Keratinocyte (primary cell): Measurements from ENCODE around the gene CFAP299. TPM values are rescaled to one million over a fixed set of nuclear protein-coding genes. Genes with fewer than 3 reads are reported as not detected.

Experiments used
- DNase-seq: peaks from one replicate; pipeline ENCODE4 v3.0.0-alpha.2; 2011; ENCODE audit warnings: low read depth, missing footprints, low spot score
- FAIRE-seq: peaks from 2 replicates; lab custom pipeline; 2011; peaks lifted over from hg19 to GRCh38; lab: Jason Lieb, UNC
- H2AFZ ChIP-seq: 2 replicates; pipeline ENCODE4 v1.6.0; 2012; ENCODE audit warnings: low read length, control low read depth, inconsistent platforms; ENCODE audit not compliant: control insufficient read depth
- H3K27ac ChIP-seq: 2 replicates; pipeline ENCODE4 v1.5.1; 2011; ENCODE audit warnings: low read length; ENCODE audit not compliant: control insufficient read depth, insufficient read depth
- H3K27me3 ChIP-seq: 3 replicates; pipeline ENCODE4 v1.6.0; 2011; ENCODE audit warnings: low read length; ENCODE audit not compliant: control insufficient read depth, insufficient read depth; ENCODE audit errors: extremely low read depth
- H3K36me3 ChIP-seq, 2 experiments: 2 replicates in 1 of 2; 3 replicates in 1 of 2; pipeline ENCODE4 v1.5.1; 2011; ENCODE audit warnings: low read length in 2 of 2, mild to moderate bottlenecking in 1 of 2; ENCODE audit not compliant: control insufficient read depth in 2 of 2, insufficient read depth in 2 of 2; ENCODE audit errors: extremely low read depth in 1 of 2
- H3K4me1 ChIP-seq: 3 replicates; pipeline ENCODE4 v1.5.1; 2011; ENCODE audit warnings: low read length; ENCODE audit not compliant: control insufficient read depth, insufficient read depth; ENCODE audit errors: extremely low read depth
- H3K4me2 ChIP-seq: 3 replicates; pipeline ENCODE4 v1.6.0; 2011; ENCODE audit warnings: low read depth, low read length; ENCODE audit not compliant: control insufficient read depth, insufficient read depth; ENCODE audit errors: extremely low read depth
- H3K4me3 ChIP-seq, 3 experiments: fragments of 200-600 bp in 1 of 3; sonication (generic) in 1 of 3; 2 replicates in 2 of 3; 3 replicates in 1 of 3; pipeline ENCODE4 v1.5.1; 2011 to 2016; ENCODE audit warnings: low read length in 3 of 3, mild to moderate bottlenecking in 3 of 3, control low read depth in 2 of 3, inconsistent platforms in 1 of 3, low read depth in 1 of 3, mixed read lengths in 1 of 3, mixed run types in 1 of 3, moderate library complexity in 1 of 3; ENCODE audit not compliant: control insufficient read depth in 2 of 3, insufficient read depth in 2 of 3; ENCODE audit errors: extremely low read depth in 1 of 3
- H3K79me2 ChIP-seq: 2 replicates; pipeline ENCODE4 v1.6.0; 2012; ENCODE audit warnings: low read length; ENCODE audit not compliant: control insufficient read depth, insufficient read depth
- H3K9ac ChIP-seq: 3 replicates; pipeline ENCODE4 v1.6.0; 2011; ENCODE audit warnings: low read length; ENCODE audit not compliant: control insufficient read depth, insufficient read depth; ENCODE audit errors: extremely low read depth
- H3K9me1 ChIP-seq: 3 replicates; pipeline ENCODE4 v1.6.0; 2011; ENCODE audit warnings: low read length; ENCODE audit not compliant: control insufficient read depth, insufficient read depth; ENCODE audit errors: extremely low read depth
- H3K9me3 ChIP-seq: 2 replicates; pipeline ENCODE4 v1.5.1; 2012; ENCODE audit warnings: low read depth, low read length; ENCODE audit not compliant: control insufficient read depth
- H4K20me1 ChIP-seq: 3 replicates; pipeline ENCODE4 v1.6.0; 2011; ENCODE audit warnings: low read length; ENCODE audit not compliant: control insufficient read depth, insufficient read depth; ENCODE audit errors: extremely low read depth
- EZH2 ChIP-seq: IDR thresholded peaks from one replicate; pipeline ENCODE4 v1.6.1; 2012; ENCODE audit warnings: inconsistent platforms, mild to moderate bottlenecking, low read length, moderate library complexity
- dilution Hi-C: fragments of 300-500 bp; cut with MboI; formaldehyde crosslinking; loops from one replicate; pipeline ENCODE4 v1.7.0; 2020; ENCODE audit warnings: low sequenced_read_pairs; ENCODE audit not compliant: extremely low pct_ligation_motif_present
- polyA plus RNA-seq, 5 experiments: library from polyadenylated mRNA; depleted of rRNA in 3 of 5; stranded (reverse) in 3 of 5; stranded (forward) in 1 of 5; unstranded in 1 of 5; fragments of >200 nt; gene quantifications; 1 replicate in 1 of 5; 2 replicates in 3 of 5; 3 replicates in 1 of 5; pipeline versions ENCODE4 v1.2.1 to v1.2.3, GENCODE V29; 2011 to 2012; ENCODE audit warnings: missing spikeins in 2 of 5, low read depth in 1 of 5, low replicate concordance in 1 of 5
- TF ChIP-seq, protein P1 (sequence below), 3 experiments: IDR thresholded peaks in 1 of 3; conservative IDR thresholded peaks in 1 of 3; optimal IDR thresholded peaks in 1 of 3; 2 replicates in 2 of 3; 3 replicates in 1 of 3; pipeline versions ENCODE3 to v1.5.1; 2011; ENCODE audit warnings: low read length in 3 of 3, mild to moderate bottlenecking in 3 of 3, moderate library complexity in 2 of 3, control low read depth in 1 of 3, inconsistent platforms in 1 of 3; ENCODE audit not compliant: insufficient read depth in 2 of 3; ENCODE audit errors: extremely low read depth in 1 of 3

Gene CFAP299
- polyA plus RNA-seq, 1 donor (not counting 4 experiments of a cell fraction or from before 2014, with no cell fraction given): 0.14 TPM

DNA sequence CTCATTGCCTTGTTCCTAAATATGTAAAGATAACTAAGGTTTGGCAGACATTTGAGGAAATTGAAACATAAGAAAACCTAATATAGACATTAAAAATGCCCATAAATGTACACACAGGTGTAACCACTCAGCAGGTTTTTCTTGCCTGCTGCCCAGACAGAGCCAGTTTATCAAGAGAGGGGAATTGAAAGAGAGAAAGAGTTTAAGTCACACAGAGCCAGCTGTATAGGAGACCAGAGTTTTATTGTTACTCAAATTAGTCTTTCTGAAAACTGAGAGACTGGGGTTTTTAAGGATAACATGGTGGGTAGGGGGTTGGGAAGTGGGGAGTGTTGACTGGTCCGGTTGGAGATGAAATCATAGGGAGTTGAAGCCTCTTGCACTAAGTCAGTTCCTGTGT lies 119.0 kb downstream of the CFAP299 start:
- FAIRE-seq (no peak), DNase-seq (no peak)
- Histone ChIP-seq H4K20me1 (no peaks in the 10 kb centered on the region), H3K4me2 (peak overlapping the region; percentile 66), H3K79me2 (no peaks in the 10 kb centered on the region), H3K4me1 (peaks cover 19% of the 10 kb centered on the region), H3K9me1 (no peaks in the 10 kb centered on the region), H3K36me3 (no peaks in the 10 kb centered on the region), H3K4me3 (peak overlapping the region in 2 of 3 experiments; percentile 16 to 25), H3K9ac (no peak overlapping the region), H3K9me3 (peaks cover 2% of the 10 kb centered on the region), H2AFZ (no peak overlapping the region), H3K27ac (peak overlapping the region; percentile 72), H3K27me3 (no peaks in the 10 kb centered on the region)
- dilution Hi-C loops: no loop called here
- TF ChIP-seq, protein P1, sequence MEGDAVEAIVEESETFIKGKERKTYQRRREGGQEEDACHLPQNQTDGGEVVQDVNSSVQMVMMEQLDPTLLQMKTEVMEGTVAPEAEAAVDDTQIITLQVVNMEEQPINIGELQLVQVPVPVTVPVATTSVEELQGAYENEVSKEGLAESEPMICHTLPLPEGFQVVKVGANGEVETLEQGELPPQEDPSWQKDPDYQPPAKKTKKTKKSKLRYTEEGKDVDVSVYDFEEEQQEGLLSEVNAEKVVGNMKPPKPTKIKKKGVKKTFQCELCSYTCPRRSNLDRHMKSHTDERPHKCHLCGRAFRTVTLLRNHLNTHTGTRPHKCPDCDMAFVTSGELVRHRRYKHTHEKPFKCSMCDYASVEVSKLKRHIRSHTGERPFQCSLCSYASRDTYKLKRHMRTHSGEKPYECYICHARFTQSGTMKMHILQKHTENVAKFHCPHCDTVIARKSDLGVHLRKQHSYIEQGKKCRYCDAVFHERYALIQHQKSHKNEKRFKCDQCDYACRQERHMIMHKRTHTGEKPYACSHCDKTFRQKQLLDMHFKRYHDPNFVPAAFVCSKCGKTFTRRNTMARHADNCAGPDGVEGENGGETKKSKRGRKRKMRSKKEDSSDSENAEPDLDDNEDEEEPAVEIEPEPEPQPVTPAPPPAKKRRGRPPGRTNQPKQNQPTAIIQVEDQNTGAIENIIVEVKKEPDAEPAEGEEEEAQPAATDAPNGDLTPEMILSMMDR (optimal IDR thresholded peaks at IDR 0.05 in 1 of 3, IDR thresholded peaks at IDR 0.05 in 1 of 3, conservative IDR thresholded peaks at IDR 0.05 in 1 of 3; ENCODE audit: extremely low read depth in 1 of 3, insufficient read depth in 2 of 3, low read length in 3 of 3): no peak
- no peak for TF ChIP-seq EZH2

DNA sequence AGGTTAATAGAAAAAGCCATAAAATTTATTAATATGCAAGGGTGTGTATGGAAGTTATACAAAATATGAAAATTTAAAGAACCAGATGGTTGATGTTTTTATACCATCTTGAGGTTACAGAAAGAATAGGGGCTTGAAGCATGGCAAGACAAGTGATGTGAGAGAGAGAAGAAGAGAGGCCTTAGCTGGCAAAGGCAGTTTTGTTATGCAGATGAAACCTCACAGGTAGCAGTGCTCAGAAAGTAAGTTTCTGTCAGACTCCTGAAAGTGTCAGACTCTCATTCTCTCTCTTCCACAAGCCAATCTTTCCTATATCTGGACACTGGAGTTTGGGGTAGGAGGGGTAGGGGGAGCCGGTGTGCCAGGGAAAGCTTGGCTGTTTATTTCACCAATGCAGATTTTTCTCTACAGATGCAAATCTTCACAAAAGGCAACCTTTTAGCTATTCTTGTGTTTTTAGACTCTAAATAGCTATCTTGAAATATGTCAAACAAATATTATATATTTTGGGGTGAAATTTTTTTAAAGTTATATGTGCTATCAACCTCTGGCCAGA lies 124.5 kb downstream of the CFAP299 start:
- Histone ChIP-seq H3K27me3 (no peaks in the 10 kb centered on the region), H2AFZ (no peak overlapping the region), H3K4me2 (no peak overlapping the region), H3K9me1 (no peaks in the 10 kb centered on the region), H3K9me3 (no peaks in the 10 kb centered on the region), H3K79me2 (no peaks in the 10 kb centered on the region), H3K4me3 (no peak overlapping the region), H3K4me1 (peaks cover 25% of the 10 kb centered on the region), H3K27ac (no peak overlapping the region), H3K9ac (no peak overlapping the region), H4K20me1 (no peaks in the 10 kb centered on the region), H3K36me3 (no peaks in the 10 kb centered on the region)
- TF ChIP-seq, protein P1 (optimal IDR thresholded peaks at IDR 0.05 in 1 of 3, IDR thresholded peaks at IDR 0.05 in 1 of 3, conservative IDR thresholded peaks at IDR 0.05 in 1 of 3; ENCODE audit: extremely low read depth in 1 of 3, insufficient read depth in 2 of 3, low read length in 3 of 3): peak in 2 of 3 experiments; percentile 10 to 30
- TF ChIP-seq EZH2: no peak
- dilution Hi-C loops: no loop called here
- FAIRE-seq (no peak), DNase-seq (no peak)
